Mammary epithelial cell (primary cell): ENCODE results near the gene RFX1.

Experiments used
- EZH2 ChIP-seq: IDR thresholded peaks from 2 replicates; pipeline ENCODE4 v1.6.1; 2012; ENCODE audit warnings: low read length, inconsistent platforms, borderline replicate concordance
- TF ChIP-seq, protein P1 (sequence below), 2 donors: IDR thresholded peaks in 1 of 2; conservative IDR thresholded peaks in 1 of 2; 2 replicates each; pipeline ENCODE4 v1.5.1; 2011 to 2012; ENCODE audit warnings: inconsistent platforms in 2 of 2, low read length in 2 of 2, mild to moderate bottlenecking in 2 of 2, control low read depth in 1 of 2, low read depth in 1 of 2; ENCODE audit not compliant: insufficient read depth in 1 of 2; ENCODE audit errors: extremely low read depth in 1 of 2

DNA sequence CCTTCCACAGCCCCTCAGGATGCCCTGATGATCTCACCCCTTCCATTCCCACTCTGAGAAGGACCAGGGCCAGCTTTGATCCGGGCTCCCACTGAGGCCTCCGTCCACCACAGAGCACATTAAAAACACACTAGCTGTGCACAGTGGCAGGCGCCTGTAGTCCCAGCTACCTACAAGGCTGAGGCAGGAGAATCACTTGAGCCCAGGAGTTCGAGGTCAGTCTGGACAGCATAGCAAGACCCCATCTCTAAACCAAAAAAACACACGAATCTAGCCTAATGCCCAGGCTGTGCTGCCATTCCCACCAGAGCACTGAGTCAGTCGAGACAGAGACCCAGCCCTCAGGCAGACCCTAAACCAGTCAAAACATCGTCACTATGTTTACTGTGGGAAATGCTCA, 14.1 kb downstream of the RFX1 start:
- TF ChIP-seq, protein P1, sequence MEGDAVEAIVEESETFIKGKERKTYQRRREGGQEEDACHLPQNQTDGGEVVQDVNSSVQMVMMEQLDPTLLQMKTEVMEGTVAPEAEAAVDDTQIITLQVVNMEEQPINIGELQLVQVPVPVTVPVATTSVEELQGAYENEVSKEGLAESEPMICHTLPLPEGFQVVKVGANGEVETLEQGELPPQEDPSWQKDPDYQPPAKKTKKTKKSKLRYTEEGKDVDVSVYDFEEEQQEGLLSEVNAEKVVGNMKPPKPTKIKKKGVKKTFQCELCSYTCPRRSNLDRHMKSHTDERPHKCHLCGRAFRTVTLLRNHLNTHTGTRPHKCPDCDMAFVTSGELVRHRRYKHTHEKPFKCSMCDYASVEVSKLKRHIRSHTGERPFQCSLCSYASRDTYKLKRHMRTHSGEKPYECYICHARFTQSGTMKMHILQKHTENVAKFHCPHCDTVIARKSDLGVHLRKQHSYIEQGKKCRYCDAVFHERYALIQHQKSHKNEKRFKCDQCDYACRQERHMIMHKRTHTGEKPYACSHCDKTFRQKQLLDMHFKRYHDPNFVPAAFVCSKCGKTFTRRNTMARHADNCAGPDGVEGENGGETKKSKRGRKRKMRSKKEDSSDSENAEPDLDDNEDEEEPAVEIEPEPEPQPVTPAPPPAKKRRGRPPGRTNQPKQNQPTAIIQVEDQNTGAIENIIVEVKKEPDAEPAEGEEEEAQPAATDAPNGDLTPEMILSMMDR (conservative IDR thresholded peaks at IDR 0.05 in 1 of 2, IDR thresholded peaks at IDR 0.05 in 1 of 2; ENCODE audit: extremely low read depth in 1 of 2, insufficient read depth in 1 of 2, low read depth in 1 of 2, low read length in 2 of 2): no peak
- TF ChIP-seq EZH2: no peak
